Measurements from ENCODE around the gene SIL1.
"Not testable (repeated sequence)": the region's sequence is repeated elsewhere in the genome, so short reads cannot be mapped to it uniquely, and the experiment has no call there.

Gene SIL1

DNA sequence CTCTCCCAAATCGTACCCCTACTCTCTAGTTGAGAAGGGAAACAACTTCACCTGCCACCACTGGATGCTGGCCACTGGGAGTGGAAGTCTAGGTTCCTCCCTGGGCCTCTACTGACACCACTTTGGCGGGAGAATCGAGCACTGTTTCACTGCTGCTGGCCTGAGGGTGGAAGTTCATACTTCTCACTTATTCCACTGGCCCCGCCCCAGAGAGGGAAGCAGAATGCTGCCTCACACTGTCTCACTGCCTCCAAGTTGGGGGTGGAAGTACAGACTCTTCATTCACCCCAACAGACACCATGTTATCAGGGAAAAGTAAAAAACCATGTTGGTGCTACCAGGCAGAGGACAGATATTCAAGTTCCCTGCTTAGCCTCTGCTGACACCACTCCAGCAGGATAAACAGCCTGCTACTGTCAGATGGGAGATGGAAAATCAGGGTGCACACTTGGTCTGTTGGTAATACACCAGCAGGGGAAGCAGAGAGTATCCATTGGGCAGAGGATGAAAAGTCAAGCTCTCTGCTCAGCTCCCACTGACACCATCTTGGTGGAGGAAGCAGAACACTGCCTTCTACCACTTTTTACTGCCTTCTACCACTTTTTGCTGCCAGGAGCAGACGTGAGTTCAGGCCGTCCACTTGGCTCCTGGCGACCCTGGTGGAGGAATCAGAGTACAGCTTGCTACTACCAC, 159.4 kb downstream of the SIL1 start:
- DNase-seq (ENCODE audit: low read depth in 1 of 2, low spot score in 1 of 2), result no peak

DNA sequence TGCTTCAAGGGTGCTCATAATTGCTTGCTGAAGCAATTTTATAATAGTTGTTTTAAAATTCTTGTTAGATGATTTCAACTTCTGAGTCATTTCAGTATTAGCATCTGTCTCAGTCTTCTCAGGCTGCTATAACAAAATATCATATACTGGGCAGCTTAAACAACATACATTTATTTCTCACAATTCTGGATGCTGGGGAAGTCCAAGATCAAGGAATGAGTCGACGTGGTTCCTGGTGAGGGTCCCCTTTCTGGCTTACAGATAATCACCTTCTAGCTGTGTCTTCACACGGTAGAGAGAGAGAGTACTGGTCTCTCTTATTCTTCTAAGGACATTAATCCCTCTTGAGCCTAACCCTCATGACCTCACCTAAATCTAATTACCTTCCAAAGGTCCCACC, 160.4 kb downstream of the SIL1 start:
- no peak for DNase-seq (ENCODE audit: low read depth in 1 of 2, low spot score in 1 of 2)

DNA sequence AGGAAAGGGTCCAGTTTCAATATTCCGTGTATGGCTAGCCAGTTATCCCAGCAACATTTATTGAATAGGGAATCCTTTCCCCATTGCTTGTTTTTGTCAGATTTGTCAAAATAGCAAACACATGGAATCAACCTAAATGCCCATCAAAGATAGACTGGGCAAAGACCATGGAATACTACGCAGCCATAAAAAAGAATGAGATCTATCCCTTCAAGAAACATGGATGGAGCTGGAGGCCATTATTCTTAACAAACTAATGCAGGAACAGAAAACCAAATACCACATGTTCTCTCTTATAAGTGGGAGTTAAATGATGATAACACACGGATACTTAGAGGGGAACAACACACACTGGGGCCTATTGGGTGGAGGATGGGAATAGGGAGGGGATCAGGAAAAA, 161.8 kb downstream of the SIL1 start:
- DNase-seq (ENCODE audit: low read depth in 1 of 2, low spot score in 1 of 2), result not testable (repeated sequence)

DNA sequence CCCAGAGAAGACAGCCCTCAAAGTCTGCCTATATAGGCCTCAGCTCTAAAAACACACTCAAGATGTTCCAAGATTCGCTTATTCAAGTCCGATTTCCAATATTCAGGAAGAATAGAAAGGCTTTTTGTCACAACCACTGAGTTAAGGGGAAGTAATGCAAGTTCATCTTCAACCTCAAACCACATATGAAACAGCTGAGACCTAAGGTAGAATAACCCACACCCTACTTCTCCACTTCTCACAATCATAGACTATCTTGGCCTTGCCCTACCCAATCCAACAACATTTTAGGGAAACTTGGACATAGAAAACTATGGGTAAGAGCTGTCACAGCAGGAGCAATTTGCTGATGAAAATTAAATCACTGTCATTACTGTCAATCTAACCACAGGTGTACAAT, 171.0 kb downstream of the SIL1 start:
- no peak for DNase-seq (ENCODE audit: low read depth in 1 of 2, low spot score in 1 of 2)

DNA sequence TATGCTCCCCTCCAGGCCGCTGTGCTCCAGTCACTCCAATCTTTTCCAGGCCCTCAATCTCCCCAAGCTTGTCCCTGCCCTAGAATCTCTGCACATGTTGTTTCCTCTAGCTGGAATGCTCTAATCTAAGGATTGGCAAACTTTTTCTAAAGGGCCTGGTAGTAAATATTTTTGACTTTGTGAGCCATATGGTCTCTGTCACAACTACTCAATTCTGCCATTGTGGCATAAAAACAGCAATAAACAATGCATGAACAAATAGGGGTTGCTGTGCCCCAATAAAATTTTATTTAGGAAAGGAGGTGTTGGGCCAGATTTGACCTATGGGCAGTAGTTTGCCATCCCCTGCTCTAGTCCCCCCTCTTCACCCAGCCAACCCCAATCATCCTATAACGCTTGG, 172.5 kb downstream of the SIL1 start:
- no peak for DNase-seq (ENCODE audit: low read depth in 1 of 2, low spot score in 1 of 2)

DNA sequence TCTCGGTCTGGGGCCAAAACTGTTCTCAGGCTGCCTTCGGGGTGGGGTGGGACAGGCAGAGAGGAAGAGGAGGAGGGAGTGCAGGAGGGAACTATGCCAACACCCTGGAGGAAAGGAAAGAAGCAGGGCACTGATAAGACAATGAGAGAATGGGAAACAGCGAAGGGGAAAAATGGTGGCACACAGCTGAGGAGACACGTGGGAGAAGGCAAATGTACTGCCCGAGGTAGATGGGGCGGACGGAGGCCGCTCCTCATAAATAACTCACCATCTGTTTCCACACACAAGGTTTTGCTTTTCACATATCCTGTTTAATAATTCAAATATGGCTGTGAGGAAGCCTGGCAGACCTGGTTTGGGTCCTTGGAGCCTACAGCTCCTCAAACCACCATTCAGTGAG, 174.9 kb downstream of the SIL1 start:
- no peak for DNase-seq (ENCODE audit: low read depth in 1 of 2, low spot score in 1 of 2)

DNA sequence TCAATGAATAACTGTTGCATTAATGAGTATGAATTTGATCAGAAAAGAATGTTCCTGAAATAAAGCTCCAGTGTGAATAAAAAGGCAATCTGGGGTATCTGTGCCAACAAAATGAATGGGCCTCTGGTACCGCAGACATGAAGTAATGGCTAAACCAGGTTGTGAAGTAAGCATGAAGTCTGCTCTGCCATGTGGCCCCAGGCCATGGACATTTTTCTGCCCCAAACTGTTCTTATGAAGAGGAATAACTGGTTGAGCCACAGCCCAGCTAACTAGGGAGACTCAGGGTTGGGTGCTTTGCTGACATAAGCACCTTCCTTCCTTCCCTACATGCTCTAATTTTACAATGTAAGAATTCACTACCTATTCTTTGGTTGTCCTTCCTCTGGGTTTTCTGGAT, 175.6 kb downstream of the SIL1 start:
- DNase-seq (ENCODE audit: low read depth in 1 of 2, low spot score in 1 of 2), result no peak

DNA sequence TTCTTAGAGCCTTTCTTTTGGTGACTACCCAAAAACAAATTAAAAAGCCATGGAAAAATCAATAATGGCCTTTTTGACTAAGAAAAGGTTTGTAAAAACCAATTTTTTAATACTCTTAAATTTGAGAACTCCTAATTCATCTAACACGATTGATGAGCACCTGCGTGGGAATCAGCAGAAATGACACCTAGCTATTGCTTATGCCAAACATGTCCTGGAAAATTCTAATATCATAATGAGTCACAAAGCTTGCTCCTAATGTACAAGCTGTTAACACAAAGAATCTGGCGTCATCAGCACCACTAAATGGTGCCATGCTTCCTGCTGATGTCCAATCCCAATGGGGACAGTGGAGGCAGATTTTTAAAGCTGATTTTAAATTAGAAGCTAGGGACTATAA, 176.8 kb downstream of the SIL1 start:
- no peak for DNase-seq (ENCODE audit: low read depth in 1 of 2, low spot score in 1 of 2)

DNA sequence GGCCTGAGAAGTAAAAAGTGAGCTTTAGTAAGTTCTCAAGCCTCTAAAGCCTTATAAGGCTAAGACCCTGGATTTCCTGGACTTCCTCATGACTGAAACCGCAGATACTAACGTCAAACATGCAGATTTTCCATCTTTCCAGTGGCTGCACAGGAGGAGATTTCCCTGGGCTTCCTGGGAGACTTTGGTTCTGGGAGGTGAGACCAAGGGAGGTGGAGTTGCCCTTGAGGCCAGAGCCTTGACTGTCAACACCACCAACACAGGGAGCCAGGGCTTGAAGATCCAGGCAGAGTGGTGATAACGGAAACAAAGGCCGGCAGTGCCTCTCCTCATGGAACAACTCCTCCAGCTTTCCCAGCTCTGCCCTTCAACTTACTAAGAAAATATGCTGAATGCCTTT, 178.3 kb downstream of the SIL1 start:
- DNase-seq (ENCODE audit: low read depth in 1 of 2, low spot score in 1 of 2), result no peak

DNA sequence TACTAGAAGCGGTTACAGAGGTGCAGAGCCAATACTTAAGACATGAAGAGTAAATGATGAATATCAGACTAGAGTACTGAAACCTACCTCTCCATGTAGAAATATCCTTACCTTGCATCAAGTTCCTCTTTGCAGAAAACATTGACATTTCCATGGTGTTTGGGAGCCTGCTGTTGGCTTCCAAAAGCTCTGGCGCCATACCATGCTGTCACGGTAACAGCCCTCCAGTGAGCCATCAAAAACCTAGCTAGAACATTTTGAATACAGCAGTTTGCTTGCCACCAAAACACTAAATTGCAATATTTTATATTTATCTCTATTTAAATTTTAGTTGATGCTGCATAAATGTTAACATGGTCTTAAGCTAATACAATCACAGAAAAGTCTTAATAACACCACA, 179.0 kb downstream of the SIL1 start:
- no peak for DNase-seq (ENCODE audit: low read depth in 1 of 2, low spot score in 1 of 2)

DNA sequence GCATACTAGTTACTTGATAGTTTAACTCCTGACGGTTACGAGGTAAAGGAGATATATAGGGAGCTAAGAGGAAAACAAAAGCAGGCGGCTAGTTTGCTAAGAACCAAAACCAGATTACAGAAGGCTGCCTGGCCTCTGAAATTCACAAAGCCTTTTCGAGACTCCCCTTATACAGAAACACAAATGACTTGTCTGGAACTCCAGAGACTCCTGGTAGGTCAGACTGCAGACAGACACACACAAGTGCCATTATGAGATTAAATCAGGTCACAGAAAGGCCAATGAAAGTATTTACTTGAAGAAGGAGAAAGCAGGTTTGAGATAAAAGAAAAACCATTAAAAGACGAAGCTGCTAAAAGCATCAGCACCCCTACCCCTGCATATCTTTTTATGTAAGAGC, 180.5 kb downstream of the SIL1 start:
- DNase-seq (ENCODE audit: low read depth in 1 of 2, low spot score in 1 of 2), result no peak

DNA sequence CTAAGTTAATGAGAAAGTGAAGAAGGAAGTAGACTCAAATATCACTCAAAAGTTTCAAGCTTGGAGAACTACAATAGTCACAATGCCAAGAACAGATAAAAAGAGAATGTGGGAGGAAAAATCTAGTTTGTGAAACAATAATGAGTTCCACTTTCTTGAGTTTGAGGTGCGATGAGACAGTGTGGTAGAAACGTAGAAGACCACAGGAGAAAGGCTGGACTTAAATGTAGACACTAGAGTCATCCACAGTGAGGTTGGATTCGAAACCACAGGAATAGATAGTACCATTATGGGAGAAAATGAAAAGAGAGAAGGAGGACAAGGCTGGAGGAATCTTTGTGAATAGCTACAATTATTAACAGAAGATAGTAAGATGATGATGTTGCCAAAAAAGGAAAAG, 182.0 kb downstream of the SIL1 start:
- no peak for DNase-seq (ENCODE audit: low read depth in 1 of 2, low spot score in 1 of 2)

DNA sequence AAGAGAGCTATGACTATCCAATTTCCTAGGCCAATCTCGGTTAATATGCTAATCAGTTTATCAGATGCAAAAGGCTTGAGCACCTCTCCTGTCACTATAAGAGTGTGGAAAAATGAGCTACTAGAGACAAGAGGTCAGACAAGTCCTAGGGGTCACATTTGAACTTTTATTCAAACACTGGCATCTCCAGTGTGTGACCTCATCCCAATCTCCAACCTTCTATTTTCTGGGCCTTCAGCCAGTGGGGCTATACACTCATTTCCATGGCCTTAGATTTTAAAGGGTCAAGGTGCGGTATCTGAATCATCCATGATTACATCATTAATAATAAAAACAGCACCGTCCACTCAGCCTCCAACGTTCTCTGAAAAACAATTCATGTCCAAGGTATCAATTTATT, 183.4 kb downstream of the SIL1 start:
- no peak for DNase-seq (ENCODE audit: low read depth in 1 of 2, low spot score in 1 of 2)

DNA sequence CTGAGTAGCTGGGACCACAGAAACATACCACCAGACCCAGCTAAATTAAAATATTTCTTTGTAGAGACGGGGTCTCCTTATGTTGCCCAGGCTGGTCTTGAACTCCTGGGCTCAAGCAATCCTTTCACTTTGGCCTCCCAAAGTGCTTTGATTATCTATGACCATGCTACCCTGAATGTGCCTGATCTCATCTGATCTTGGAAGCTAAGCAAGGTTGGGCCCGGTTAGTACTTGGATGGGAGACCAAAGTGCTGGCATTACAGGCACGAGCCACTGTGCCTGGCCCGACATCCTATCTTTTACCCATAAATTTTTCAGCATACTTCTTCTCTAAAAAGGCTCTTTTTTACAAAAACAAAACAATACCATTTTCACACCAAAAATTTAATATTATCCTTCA, 186.0 kb downstream of the SIL1 start:
- no peak for DNase-seq (ENCODE audit: low read depth in 1 of 2, low spot score in 1 of 2)

DNA sequence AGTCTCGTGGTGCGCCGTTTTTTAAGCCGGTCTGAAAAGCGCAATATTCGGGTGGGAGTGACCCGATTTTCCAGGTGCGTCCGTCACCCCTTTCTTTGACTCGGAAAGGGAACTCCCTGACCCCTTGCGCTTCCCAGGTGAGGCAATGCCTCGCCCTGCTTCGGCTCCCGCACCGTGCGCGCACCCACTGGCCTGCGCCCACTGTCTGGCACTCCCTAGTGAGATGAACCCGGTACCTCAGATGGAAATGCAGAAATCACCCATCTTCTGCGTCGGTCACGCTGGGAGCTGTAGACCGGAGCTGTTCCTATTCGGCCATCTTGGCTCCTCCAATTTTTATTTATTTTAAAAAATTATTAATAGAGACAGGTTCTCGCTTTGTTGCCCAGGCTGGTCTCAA, 187.0 kb downstream of the SIL1 start:
- DNase-seq (ENCODE audit: low read depth in 1 of 2, low spot score in 1 of 2), result not testable (repeated sequence)

DNA sequence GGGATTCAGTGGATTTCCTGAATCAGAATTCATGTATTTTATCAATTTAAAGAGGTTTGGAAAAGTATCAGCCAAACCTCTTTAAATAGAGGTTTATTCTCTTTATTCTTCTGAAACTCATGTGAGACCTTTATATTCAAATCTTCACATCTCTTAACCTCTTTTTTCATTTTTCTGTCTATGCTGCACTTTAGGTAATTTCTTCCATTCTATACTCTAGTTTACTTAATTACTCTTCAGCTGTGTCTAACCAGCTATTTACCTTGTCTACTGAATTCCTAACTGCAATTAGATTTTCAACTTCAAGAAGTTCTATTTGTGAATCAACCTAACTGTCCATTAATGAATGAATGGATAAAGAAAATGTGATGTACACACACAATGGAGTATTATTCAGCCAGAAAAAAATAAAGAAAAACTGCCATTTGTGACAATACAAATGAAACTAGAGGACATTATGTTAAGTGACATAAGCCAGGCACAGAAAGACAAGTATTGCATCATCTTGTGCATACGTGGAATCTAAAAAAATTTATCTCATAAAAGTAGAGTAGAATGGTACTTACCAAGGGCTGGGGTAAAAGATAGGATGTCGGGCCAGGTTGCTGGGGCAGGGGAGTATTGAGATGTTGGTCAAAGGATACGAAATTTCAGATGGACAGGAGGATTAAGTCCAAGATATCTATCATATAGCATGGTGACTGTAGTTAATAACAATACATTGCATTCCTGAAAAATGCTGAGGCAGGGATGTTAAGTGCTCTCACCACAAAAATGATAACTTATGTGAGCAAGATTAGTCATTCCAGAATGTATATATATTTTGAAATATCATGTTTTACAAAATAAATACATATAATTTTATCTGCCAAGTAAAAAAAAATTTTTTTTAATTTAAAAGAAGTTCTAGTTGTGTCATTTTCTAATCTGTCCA, 193.5 kb downstream of the SIL1 start:
- DNase-seq (ENCODE audit: low read depth in 1 of 2, low spot score in 1 of 2), result no peak

DNA sequence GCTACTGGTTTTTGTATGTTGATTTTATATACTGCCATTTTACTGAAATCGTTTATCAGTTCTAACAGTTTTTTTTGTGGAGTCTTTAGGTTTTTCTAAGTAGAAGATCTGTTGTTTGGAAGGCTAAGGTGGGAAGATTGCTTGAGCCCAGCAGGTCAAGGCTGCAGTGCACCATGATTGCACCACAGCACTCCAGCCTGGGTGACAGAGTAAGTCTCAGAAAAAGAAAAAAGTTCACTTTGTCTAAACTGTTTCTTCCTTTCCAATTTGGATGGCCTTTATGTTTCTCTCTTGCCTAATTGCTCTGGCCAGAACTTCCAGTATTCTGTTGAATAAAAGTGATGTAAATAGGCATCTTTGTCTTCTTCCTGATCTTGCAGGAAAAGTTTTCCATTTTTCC, 198.5 kb downstream of the SIL1 start:
- DNase-seq (ENCODE audit: low read depth in 1 of 2, low spot score in 1 of 2), result no peak

DNA sequence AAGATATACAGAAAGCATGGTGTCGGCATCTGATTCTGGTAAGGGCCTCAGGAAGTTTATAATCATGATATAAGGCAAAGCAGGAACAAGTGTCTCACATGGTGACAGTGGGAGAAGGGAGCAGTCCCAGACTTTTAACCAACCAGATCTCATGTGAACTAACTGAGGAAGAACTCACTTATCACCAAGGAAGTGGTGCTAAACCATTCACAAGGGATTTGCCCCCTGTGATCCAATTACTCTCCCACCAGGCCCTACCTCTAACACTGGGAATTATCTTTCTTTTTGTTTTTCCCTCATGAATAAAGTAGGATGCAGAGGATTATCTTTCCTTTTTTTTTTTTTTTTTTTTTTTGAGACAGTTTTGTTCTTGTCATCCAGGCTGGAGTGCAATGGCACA, 199.6 kb downstream of the SIL1 start:
- no peak for DNase-seq (ENCODE audit: low read depth in 1 of 2, low spot score in 1 of 2)

DNA sequence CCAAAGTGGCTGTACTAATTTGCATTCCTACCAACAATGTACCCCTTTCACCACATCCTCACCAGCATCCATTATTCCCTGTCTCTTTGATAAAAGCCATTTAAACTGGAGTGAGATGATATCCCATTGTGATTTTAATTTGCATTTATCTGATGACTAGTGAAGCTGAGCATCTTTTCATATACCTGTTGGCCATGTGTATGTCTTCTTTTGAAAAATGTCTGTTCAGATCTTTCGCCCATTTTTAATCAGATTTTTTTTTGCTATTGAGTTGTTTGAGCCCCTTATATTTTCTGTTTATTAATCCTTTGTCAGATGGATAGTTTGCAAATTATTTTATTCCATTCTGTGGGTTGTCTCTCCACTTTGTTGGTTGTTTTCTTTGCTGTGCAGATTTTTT, 202.0 kb downstream of the SIL1 start:
- DNase-seq (ENCODE audit: low read depth in 1 of 2, low spot score in 1 of 2), result no peak

DNA sequence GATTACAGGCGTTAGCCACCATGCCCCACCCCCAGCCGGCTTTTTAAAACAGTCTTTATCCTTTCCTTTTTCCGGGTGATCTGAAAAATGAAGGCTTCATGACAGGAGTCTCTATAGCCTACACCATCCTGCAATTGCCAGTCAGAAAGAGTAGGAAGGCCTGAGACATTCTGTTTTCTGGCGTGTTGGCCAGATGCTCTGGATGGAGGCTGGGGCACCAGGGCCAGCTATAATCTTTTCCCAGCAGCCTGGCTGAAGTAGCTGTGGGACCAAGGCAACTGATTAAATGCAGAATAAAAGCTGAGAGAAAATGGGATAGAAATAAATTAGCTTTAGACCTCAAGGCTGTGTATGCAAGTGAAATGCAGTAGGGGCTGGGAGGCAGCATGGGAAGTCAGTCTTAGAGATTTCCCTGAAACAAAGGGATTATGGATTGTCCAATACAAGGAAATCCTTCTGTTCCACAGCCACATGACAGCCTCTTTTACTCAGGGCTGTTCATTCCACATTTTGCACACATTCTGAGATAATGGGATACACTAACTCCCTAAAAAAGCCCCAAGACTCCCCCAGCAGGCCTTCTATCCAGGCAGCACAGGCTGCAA, 207.1 kb downstream of the SIL1 start:
- no peak for DNase-seq (ENCODE audit: low read depth in 1 of 2, low spot score in 1 of 2)

DNA sequence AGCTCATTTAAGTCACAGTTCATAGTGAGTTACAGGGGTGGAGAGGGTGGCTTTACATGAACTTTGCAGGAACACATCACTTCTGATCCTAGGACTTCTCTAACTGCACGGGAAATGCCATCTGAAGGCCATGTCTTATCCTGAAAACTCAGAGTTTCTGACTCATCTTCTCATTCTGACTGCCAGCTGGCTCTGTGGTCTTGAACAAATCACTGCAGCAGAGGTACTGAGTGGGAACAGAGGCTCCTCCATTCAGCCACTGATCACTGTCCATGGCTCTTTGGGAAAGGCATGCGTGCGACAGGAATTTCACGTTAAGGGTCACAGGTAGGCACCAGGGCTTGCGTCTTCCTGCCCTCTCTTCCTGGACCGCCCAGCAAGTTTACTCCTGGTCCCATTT, 208.4 kb downstream of the SIL1 start:
- DNase-seq (ENCODE audit: low read depth in 1 of 2, low spot score in 1 of 2), result no peak

DNA sequence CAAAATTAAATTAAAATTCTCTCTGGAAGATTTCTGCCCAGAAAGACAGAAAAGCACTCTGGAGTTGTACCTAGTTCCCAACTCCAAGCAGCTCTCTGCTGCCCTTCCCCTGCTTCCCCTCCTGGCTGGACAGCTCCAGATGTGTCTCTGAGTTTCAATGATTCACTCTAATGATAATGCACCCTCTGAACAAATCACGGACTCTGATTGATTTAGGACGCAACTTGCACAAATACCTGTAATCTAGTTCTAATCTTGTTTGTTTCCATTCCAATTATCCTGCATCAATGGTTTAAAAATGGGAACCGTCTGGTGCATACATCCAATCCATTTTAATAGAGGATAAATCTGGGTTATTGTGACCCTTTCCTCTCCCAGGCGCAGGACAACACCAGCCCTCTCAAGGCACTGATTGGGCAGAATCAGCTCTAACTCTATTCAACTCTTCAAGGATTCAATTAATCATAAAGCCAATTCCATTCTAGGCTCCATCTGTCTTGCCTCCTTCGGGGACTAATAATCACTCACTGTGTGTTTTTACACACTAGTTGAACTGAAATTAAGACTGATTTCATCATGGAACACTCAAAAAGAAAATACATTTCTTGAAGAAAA, 211.9 kb downstream of the SIL1 start:
- no peak for DNase-seq (ENCODE audit: low read depth in 1 of 2, low spot score in 1 of 2)
